NCI-H748 (cell line): ENCODE results near the gene LIMS2.
A peak's percentile ranks its signal among the peaks of the same experiment; 100 is the strongest.

Source experiments
- DNase-seq: peaks from one replicate; lab custom pipeline; 2025; ENCODE audit not compliant: unreplicated experiment; lab: John Stamatoyannopoulos, UW

LIMS2 gene

DNA sequence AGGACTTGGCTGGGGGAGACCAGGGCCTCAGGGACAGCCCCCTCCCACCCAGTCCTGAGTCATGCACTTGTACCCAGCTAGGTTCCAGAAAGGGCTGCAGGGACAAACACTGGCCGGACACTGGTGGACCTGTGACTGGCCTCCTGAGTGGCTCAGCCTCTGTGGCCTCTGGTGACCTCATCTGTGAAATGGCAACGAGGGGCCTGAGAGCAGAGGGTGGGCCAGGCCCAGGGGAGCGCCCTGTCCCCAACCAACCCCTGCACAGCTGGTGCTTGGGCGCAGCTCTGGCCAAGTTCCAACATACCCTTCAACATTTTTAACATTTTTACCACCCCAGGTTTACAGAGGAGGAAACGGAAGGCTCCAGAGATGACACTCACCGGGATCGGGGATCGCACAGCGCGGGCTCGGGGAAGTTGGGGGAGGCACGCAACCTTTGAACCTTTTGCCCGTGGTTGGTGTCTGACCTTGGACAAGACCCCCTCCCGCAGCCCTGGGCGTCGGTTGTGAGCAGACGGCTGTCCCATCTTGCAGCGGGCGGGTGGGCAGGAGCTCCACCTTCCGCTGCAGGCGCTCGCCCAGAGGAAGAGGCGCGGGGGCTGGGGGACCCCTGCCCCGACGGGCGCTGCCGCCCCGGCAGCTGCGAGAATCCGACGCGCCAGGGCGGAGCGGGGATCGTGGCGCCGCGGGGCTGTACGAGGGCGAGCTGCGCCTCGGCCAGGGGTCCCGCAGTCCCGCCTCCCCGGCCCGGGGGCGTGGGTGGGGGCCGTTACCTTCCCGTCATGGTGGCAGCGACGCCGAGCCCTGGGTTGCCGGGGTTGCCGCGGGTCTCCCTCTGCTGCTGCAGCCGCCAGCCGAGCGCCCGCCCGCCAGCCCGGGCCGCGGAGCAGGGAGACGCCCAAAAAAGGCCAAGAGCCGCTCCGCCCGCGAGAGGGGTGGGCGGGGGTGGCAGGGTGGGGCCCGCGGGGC is 805 bp downstream of the LIMS2 start:
- DNase-seq: peak; percentile 15

DNA sequence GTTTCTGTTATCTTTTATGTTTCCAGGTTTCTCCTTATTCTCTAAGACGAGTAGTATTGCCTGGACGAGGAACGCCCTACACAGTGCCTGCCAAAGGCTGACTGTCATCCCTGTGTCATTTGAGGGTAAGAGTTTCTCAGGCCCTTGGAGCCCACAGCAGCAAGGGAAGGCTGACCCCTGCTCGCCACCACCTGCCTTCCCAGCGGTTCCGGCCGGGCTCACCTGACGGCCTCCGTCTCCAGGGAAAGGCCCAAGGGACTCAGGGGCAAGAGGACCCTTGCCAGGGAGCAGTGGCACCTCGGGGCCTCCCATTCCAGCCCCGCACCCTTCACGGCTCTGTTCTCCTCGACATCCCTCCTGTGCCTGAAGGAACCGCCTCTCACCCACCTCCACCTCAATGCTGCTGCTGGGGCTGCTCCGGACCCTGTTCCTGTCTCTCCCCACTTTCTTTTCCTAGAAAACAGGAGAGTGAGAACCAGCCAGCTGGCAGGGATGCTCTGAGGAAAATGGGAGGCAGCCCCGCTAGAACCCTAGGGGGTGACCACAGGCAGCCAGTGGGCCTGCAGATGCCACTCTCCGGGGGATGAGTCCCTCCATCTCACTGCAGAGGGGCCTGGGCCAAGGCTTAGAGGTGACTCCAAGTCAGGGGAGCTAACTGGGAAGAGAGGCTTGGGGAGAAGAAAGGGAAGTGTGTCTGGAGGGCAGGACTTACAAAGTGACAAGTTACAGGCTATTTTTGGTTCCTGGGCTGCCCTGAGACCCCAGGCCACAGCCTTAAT is 1.9 kb downstream of the LIMS2 start:
- DNase-seq: no peak

DNA sequence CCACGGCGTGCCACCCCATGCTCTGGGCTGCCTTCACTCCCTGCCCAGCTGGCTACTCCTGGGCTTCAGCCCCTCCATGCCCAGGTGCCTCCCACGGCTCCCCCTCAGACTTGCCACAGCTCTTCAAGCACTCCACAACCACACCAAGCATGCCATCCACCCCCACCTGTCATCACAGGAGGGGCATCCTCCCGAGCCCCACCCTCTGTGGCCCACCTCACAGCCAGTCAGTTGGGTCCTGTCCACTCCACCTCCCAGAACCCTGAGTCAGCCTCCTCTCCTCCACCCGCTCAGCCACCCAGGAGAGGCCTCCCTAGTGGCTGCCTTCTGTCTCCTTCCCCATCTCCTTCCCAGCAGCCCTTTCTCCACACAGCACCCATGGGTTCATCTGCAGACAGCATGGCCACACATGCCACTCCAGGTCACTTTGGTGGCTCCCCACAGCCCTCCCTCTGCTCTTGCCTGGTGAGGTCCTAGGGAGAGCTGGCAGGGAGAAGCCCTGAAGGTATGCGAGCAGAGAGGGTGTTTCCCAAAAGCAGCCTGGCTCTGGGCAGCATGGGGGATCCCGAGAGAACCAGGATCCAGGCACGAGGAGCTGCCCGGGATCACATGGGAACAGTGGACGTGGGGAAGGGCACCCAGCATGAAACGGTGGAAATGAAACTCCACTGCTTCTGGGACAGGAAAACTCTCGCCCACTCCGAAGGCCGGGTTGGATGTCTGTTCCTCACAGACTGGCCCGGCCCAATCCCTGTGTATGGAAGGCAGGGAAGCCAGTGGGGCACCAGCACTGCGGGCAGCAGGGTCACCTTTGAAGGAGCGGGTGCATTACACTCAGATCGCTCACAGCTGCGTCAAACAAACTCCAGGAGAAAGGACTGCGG is 2.7 kb downstream of the LIMS2 start:
- no peak for DNase-seq

DNA sequence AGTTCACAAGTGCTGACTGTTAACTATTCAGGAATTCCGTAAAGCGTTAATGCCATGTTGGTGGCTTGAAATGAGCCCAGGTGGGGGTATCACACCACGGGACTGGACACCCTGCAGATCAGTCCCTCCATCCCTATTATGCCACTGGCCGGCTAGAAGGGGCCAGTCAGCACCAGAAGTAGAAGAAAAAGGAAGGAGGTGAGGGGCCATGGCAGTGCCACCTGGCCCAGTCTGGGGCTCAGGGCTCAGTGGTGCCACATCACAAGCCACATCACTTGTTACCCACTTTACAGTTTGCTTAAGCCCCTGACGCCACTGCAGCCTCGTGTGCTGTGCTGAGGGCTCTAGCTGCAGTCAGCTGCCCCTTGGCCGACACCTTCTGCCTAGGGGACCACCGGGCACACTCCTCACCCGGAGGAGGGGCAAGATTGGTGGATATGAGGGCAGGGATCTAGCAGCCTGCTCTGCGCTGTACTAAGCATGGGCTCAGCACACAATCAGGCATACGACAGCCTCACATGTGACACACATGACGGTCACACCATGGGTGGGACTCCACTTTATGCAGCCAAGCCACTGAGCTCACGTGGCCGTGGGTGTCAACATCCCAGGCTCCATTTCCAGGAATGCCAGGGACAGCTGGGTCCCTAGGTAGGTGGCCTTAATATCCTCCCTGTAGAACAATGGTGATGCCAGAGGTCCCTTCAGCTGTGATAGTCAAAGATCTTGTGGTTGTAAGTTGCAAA is 3.6 kb downstream of the LIMS2 start:
- no peak for DNase-seq

DNA sequence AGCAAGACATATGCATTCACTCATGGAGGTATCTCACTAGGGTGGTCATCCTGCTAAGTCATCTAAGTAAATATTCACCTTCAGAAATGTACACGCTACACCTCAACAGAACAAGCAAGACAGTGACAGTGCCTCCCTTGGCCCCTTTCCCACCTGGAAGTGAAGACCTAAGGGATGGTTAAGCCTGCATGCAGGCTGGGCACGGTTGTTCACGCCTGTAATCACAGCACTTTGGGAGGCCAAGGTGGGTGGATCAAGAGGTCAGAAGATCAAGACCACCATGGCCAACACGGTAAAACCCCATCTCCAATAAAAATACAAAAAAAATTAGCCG is 4.4 kb downstream of the LIMS2 start:
- DNase-seq: no peak

- no peak for DNase-seq
Measured at GRCh38 chr2:127670055-127670956, 5.0 kb downstream of the LIMS2 start.

GRCh38 chr2:127669056-127669455 is 6.3 kb downstream of the LIMS2 start:
- no peak for DNase-seq

DNA sequence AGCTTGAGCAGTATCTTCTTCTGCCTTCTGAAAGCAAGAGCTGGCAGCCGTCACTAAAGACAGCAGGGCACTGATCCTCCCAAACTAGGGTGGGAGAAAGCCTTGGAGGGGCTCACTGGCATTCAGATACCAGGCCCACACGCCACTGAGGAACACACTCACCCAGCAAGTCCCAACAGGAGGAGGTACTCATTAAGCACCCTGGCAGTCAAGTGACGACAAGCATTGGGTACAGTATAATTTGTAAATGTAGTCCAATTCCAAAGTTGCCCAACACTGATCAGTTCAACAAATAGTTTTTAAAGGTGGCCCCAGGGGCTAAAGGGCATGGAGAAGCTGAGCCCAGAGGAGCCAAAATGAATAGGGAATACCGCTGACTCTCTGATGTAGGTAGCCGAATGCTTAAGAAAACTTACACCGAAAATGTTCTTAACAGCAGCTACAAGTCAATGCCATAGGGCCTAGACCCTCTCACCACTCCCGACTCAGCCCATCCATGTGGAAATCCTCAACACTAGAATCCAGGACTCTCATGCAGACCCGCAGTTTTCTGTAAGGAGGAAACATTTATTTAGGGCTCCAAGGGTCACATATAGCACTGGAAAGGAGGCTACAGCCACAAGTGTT is 9.9 kb downstream of the LIMS2 start:
- DNase-seq: no peak

DNA sequence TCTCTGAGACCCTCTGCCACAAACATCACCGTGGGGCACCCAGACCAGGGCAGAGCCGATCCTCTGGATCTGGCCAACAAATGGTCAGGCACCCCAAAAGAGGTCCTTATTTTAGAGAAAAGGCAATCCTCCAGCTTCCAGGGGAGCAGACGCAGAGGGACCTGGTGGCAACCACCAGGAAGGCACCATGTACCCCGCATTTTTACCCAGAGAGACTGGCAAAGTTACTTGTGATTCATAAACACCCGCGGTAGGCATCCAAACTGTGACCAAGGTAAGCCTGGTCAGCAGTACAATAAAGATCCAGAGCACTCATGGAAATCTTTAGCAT is 10.5 kb downstream of the LIMS2 start:
- DNase-seq: no peak

- peak; percentile 8 for DNase-seq
Measured at GRCh38 chr2:127664065-127664894, 11.1 kb downstream of the LIMS2 start.

GRCh38 chr2:127663566-127664064 is 11.7 kb downstream of the LIMS2 start:
- no peak for DNase-seq

GRCh38 chr2:127662937-127663565 is 12.3 kb downstream of the LIMS2 start:
- DNase-seq: no peak

DNA sequence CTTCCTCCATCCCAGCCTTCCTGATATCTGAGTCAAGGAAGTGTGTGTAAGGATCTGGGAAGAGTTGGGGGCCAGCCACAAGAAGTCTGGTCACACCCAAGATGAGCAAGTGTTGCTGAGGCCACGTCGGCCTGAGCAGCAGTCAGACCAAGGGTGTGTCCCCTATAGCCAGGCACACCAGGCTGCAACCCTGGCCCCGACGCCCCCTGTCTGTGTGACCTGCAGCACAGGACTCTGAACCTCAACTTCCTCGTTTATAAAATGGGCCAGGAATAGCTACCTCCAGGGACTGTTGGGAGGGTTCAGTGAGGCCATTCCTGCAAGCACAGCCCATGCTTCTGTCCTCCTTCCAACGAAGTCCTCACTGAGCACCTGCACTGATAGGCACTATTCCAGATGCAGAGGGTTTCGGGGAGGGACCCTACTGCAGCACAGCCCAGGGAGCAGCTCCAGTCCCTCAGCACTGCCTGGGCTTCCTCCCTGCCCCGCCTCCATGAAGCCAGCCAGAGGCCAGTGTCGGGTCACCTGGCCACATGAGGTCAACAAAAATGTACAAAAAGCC is 13.3 kb downstream of the LIMS2 start:
- DNase-seq: no peak

GRCh38 chr2:127661072-127661649 is 14.2 kb downstream of the LIMS2 start:
- no peak for DNase-seq

- no peak for DNase-seq
Measured at GRCh38 chr2:127660291-127660578, 15.1 kb downstream of the LIMS2 start.

- no peak for DNase-seq
Measured at GRCh38 chr2:127659408-127660290, 15.7 kb downstream of the LIMS2 start.
